ENCODE measurements around the gene CDC42EP1.
"Not testable (repeated sequence)": the region's sequence is repeated elsewhere in the genome, so short reads cannot be mapped to it uniquely, and the experiment has no call there.

CDC42EP1 gene

GRCh38 chr22:37533995-37534394, 26.3 kb upstream of the CDC42EP1 start:
- no peak for DNase-seq (ENCODE audit: low read depth in 1 of 2, low spot score in 1 of 2)

GRCh38 chr22:37534445-37534844, 25.8 kb upstream of the CDC42EP1 start:
- no peak for DNase-seq (ENCODE audit: low read depth in 1 of 2, low spot score in 1 of 2)

- no peak for DNase-seq (ENCODE audit: low read depth in 1 of 2, low spot score in 1 of 2)
These were observed 25.1 kb upstream of the CDC42EP1 start for GRCh38 chr22:37535159-37535558.

GRCh38 chr22:37538590-37539357, 21.5 kb upstream of the CDC42EP1 start:
- peak; percentile 78 to 81 for DNase-seq (ENCODE audit: low read depth in 1 of 2, low spot score in 1 of 2)

DNA sequence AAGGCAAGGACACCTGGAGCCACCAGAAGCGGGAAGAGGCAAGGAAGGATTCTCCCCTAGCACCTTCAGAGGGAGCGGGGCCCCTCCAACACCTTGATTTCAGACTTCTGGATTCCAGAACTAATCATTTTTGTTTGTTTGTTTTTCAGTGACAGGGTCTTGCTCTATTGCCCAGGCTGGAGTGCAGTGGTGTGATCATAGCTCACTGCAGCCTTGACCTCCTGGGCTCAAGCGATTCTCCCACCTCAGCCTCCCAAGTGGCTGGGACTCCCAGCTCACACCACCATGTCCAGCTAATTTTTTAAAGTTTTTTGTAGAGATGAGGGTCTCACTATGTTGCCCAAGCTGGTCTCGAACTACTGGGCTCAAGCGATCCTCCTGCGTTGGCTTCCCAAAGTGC, 20.5 kb upstream of the CDC42EP1 start:
- DNase-seq (ENCODE audit: low read depth in 1 of 2, low spot score in 1 of 2) = not testable (repeated sequence)

DNA sequence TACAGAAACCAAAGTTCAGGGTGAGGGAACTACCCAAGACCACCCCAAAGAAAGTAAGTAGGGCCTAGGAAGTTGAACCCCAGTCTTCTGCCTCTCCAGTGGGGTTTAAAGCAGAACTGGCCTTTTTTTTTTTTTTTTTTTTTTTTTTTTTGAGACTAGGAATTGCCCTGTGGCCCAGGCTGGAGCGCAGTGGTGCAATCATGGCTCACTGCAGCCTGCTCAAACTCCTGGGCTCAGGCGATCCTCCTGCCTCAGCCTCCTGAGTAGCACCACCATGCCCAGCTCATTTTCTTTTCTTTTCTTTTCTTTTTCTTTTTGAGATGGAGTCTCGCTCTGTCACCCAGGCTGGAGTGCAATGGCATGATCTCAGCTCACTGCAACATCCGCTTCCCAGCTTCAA, 17.9 kb upstream of the CDC42EP1 start:
- not testable (repeated sequence) for DNase-seq (ENCODE audit: low read depth in 1 of 2, low spot score in 1 of 2)

DNA sequence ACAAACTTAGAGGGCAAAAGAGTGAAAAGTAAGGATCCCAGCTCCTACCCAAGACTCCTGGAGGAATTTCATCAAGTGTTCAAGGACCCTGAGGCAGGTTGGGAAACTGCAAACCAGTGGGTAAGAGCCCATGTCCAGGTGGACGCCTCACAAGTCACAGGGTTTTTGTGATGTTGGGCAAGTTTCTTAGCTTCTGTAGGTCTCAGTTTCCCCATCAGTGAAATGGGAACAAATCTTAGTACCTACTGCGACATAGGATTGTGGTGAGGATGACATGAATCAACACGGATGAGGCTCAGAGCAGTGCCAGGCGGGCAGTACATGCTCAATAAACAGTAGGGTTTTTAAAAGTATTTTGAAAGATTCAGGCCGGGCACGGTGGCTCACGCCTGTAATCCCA, 17.3 kb upstream of the CDC42EP1 start:
- no peak for DNase-seq (ENCODE audit: low read depth in 1 of 2, low spot score in 1 of 2)

- DNase-seq (ENCODE audit: low read depth in 1 of 2, low spot score in 1 of 2) = no peak
These were observed 15.2 kb upstream of the CDC42EP1 start for GRCh38 chr22:37544955-37545702.

GRCh38 chr22:37545703-37546436, 14.4 kb upstream of the CDC42EP1 start:
- DNase-seq (ENCODE audit: low read depth in 1 of 2, low spot score in 1 of 2) = no peak

DNA sequence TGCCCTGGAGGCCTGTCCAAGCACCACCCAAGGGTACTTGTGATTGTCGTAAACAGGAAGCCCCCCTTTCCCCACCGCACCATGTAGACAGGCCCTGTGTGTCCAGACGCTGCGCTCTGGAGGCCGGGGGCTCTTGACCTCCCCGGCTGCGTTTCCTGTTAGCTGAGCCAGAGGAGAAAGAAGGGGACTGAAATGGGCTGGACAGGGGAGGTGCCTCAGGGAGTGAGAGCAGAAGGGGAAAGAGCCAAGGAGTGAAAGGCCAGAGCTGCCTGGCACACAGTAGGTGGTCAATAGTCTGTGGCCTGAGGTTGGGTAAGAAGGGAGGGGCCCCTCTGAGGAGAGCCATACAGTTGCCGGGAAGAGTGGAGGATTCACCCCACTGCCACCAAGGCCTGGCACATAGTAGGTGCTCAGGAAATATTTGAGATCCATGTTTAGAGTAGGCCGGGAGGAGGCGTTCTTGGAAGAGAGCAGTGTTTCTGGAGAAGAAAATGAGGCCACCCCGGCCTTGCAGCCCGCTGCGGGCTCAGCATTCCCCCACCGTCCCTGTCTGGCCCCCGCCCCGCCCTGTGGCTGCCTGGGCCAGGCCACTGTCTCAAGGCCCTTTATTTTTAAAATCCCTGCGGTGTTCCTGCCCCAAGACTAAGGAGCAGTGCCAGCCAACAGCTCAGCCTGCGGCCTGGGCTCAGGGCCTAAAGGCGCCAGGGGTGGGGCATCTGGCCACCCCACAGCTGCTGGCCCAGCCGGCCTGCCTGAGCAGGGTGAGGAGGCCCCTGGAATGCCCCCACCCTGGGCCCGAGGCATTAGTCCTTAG, 13.6 kb upstream of the CDC42EP1 start:
- no peak for DNase-seq (ENCODE audit: low read depth in 1 of 2, low spot score in 1 of 2)

DNA sequence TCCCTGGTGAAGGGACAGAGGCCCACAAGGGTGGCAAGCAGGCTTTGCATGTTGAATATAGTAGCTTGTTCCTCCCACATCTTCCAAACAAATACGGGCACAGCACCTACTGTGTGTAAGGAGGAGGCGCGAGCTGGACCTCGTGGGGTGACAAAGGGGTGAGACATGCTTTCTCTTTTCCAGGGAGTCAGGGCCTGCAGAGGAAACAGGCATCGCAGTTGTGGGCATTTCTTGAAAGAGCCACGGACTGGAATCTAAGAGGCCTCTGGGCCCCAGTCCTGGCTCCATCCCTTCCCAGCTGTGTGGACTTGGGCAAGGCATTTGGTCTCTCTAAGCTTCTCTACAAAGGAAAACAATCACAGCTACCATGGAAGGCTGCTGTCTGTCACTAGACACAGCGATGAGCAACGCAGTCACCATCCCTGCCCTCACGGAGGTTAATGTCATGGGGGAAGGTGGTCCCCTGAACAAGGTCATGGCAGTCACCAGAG, 13.0 kb upstream of the CDC42EP1 start:
- DNase-seq (ENCODE audit: low read depth in 1 of 2, low spot score in 1 of 2) = no peak

DNA sequence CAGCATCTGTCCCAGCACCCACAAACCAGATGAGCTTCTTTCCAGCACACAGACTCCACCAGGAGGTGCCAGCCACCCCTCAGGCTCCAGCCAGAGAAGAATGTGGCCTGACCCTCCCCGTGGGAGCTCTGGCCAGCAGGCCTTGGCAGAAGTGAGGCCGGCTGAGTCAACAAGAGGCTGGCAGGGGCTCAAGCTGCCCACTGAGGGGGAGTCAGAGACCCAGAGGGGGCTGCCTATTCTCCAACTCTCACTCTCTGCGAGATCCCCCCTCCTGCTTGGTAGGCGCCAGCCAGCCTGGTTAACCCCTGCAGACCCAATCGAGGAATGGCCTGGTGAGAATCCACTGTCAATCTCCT, 10.6 kb upstream of the CDC42EP1 start:
- no peak for DNase-seq (ENCODE audit: low read depth in 1 of 2, low spot score in 1 of 2)

DNA sequence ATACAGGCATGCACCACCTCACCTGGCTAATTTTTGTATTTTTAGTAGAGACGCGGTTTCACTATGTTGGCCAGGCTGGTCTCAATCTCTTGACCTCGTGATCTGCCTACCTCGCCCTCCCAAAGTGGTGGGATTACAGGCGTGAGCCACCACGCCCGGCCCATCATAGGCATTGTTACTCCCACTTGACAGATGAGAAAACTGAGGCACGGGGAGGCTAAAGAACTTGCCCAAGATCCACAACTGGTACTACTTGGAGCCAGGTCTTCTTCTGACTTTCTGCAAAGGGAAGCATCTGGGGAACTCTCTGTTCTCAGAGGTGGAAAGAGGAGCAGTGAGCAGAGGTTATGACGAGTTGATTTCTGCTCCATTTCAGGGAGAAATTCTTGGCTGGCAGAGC, 9.4 kb upstream of the CDC42EP1 start:
- not testable (repeated sequence) for DNase-seq (ENCODE audit: low read depth in 1 of 2, low spot score in 1 of 2)

GRCh38 chr22:37551981-37552380, 8.3 kb upstream of the CDC42EP1 start:
- DNase-seq (ENCODE audit: low read depth in 1 of 2, low spot score in 1 of 2) = no peak

- DNase-seq (ENCODE audit: low read depth in 1 of 2, low spot score in 1 of 2) = no peak
These were observed 7.6 kb upstream of the CDC42EP1 start for GRCh38 chr22:37552524-37553163.

GRCh38 chr22:37553725-37554124, 6.6 kb upstream of the CDC42EP1 start:
- no peak for DNase-seq (ENCODE audit: low read depth in 1 of 2, low spot score in 1 of 2)

- no peak for DNase-seq (ENCODE audit: low read depth in 1 of 2, low spot score in 1 of 2)
These were observed 5.3 kb upstream of the CDC42EP1 start for GRCh38 chr22:37555029-37555428.

GRCh38 chr22:37556710-37557109, 3.6 kb upstream of the CDC42EP1 start:
- no peak for DNase-seq (ENCODE audit: low read depth in 1 of 2, low spot score in 1 of 2)

- no peak for DNase-seq (ENCODE audit: low read depth in 1 of 2, low spot score in 1 of 2)
These were observed 2.8 kb upstream of the CDC42EP1 start for GRCh38 chr22:37557321-37558001.

DNA sequence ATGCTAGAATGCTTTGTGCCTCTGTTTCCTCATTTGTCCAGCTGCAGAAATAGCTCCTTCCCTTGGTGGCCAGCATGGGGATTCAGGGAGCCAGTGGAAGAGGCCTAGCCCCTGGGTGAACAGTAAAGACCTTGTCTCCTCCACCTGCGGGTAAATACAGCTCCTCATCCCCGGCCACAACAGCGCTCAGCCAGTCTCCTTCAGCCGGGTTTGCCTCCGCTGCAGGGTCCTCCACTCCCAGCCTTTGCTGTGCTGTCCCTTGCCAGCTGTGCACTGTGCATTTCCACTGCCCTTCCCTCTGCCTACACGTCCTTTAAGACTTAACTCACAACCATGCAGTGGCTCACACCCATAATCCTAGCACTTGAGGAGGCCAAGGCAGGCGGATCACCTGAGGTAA, 1.5 kb upstream of the CDC42EP1 start:
- no peak for DNase-seq (ENCODE audit: low read depth in 1 of 2, low spot score in 1 of 2)

Data from activated T-helper 1 cell treated with anti-CD3 and anti-CD28 coated beads, Interleukin-2, amount 50 U/mL, for 16 hours (primary cell).